Measurements from ENCODE around the gene LPP. TPM values are rescaled to one million over a fixed set of nuclear protein-coding genes. Genes with fewer than 3 reads are reported as not detected.

The LPP gene
- total RNA-seq, 6 donors from 2014 or later, result 86.0 to 196 (median 160) TPM

GRCh38 chr3:188301147-188301546, 147.2 kb downstream of the LPP start:
- WGBS, 2 donors, result 90 to 97% methylated on average over 1 of the region's 1 CpG
- DNase-seq, result no peak

DNA sequence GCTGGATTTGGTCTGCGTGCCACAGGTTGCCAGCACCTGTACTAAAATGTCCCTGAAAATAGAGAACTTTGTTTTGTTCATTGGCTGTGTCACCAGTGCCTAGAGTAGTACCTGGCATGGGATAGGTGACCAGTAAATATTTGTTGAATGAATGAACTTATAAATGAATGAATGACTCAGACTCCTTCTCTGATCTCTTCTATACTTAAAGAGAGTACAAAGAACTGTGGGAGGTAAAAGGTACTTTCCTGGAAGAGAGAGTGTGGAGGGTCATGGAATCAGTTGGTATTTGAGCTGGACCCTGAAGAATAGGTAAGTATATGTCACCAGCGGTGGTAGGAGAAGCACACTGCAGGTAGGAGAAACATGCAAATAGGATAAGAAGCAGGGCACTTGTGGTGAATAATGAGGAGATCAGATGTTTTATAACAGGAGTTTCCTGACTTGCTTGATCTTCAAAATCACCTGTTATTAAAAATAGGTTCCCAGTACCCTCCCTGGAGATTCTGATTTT, 149.4 kb downstream of the LPP start:
- no peaks in the 10 kb centered on the region for H3K9me3 ChIP-seq
- TF ChIP-seq EP300 (IDR thresholded peaks at IDR 0.05), result no peak
- no peak for TF ChIP-seq POLR2A (IDR thresholded peaks at IDR 0.05)
- no peak for TF ChIP-seq CTCF (IDR thresholded peaks at IDR 0.05)
- TF ChIP-seq POLR2AphosphoS5 (IDR thresholded peaks at IDR 0.05), result no peak
- 98 to 100% methylated on average over 2 of the region's 2 CpGs for WGBS, 2 donors
- ATAC-seq (ENCODE audit: low FRiP score in 2 of 2) (no peak), DNase-seq (no peak)
- H3K4me3 ChIP-seq, result no peak overlapping the region
- no peaks in the 10 kb centered on the region for H3K27me3 ChIP-seq
- H3K4me1 ChIP-seq, result peaks cover 10 to 22% (median 20%) of the 10 kb centered on the region in 4 donors
- no peaks in the 10 kb centered on the region for H3K36me3 ChIP-seq
- H3K27ac ChIP-seq, result no peak overlapping the region

More at GRCh38 chr3:188301147-188301546, 147.2 kb downstream of the LPP start:
- ATAC-seq (ENCODE audit: low FRiP score in 2 of 2), result no peak
- H3K27me3 ChIP-seq, result no peaks in the 10 kb centered on the region
- peaks cover 28 to 39% (median 36%) of the 10 kb centered on the region in 4 donors for H3K4me1 ChIP-seq
- H3K36me3 ChIP-seq, result no peaks in the 10 kb centered on the region
- TF ChIP-seq CTCF (IDR thresholded peaks at IDR 0.05) (no peak), POLR2A (IDR thresholded peaks at IDR 0.05) (no peak), EP300 (IDR thresholded peaks at IDR 0.05) (no peak), POLR2AphosphoS5 (IDR thresholded peaks at IDR 0.05) (no peak)
- H3K4me3 ChIP-seq, result no peak overlapping the region
- H3K9me3 ChIP-seq, result no peaks in the 10 kb centered on the region
- no peak overlapping the region for H3K27ac ChIP-seq

- 90 to 91% methylated on average over 3 of the region's 3 CpGs for WGBS, 2 donors
- peaks cover 7 to 17% (median 15%) of the 10 kb centered on the region in 4 donors for H3K4me1 ChIP-seq
- H3K36me3 ChIP-seq, result no peaks in the 10 kb centered on the region
- no peak for TF ChIP-seq EP300 (IDR thresholded peaks at IDR 0.05)
- TF ChIP-seq CTCF (IDR thresholded peaks at IDR 0.05), result no peak
- TF ChIP-seq POLR2AphosphoS5 (IDR thresholded peaks at IDR 0.05), result no peak
- TF ChIP-seq POLR2A (IDR thresholded peaks at IDR 0.05), result no peak
- no peak for ATAC-seq (ENCODE audit: low FRiP score in 2 of 2)
- DNase-seq, result no peak
- H3K27ac ChIP-seq, result no peak overlapping the region
- H3K27me3 ChIP-seq, result no peaks in the 10 kb centered on the region
- H3K9me3 ChIP-seq, result no peaks in the 10 kb centered on the region
- no peak overlapping the region for H3K4me3 ChIP-seq
Observed at GRCh38 chr3:188303823-188304222, 149.9 kb downstream of the LPP start.

- Histone ChIP-seq H3K27ac (no peak overlapping the region), H3K27me3 (no peaks in the 10 kb centered on the region), H3K4me3 (no peak overlapping the region), H3K9me3 (no peaks in the 10 kb centered on the region), H3K4me1 (peaks cover 3 to 14% (median 9%) of the 10 kb centered on the region in 4 donors), H3K36me3 (no peaks in the 10 kb centered on the region)
- DNase-seq (no peak), ATAC-seq (ENCODE audit: low FRiP score in 2 of 2) (no peak)
- WGBS, 2 donors, result 40 to 62% methylated on average over 1 of the region's 1 CpG
- TF ChIP-seq POLR2A (IDR thresholded peaks at IDR 0.05), result no peak
- TF ChIP-seq POLR2AphosphoS5 (IDR thresholded peaks at IDR 0.05), result no peak
- no peak for TF ChIP-seq CTCF (IDR thresholded peaks at IDR 0.05)
- no peak for TF ChIP-seq EP300 (IDR thresholded peaks at IDR 0.05)
Observed at GRCh38 chr3:188304501-188304900, 150.5 kb downstream of the LPP start.

- H3K4me1 ChIP-seq, result peaks cover 3 to 15% (median 7%) of the 10 kb centered on the region in 4 donors
- no peaks in the 10 kb centered on the region for H3K27me3 ChIP-seq
- H3K4me3 ChIP-seq, result no peak overlapping the region
- no peak for DNase-seq
- no peaks in the 10 kb centered on the region for H3K36me3 ChIP-seq
- no peak for TF ChIP-seq POLR2A (IDR thresholded peaks at IDR 0.05)
- TF ChIP-seq CTCF (IDR thresholded peaks at IDR 0.05), result no peak
- TF ChIP-seq POLR2AphosphoS5 (IDR thresholded peaks at IDR 0.05), result no peak
- TF ChIP-seq EP300 (IDR thresholded peaks at IDR 0.05), result no peak
- 89 to 93% methylated on average over 2 of the region's 2 CpGs for WGBS, 2 donors
- ATAC-seq (ENCODE audit: low FRiP score in 2 of 2), result no peak
- H3K9me3 ChIP-seq, result no peaks in the 10 kb centered on the region
- no peak overlapping the region for H3K27ac ChIP-seq
Observed at GRCh38 chr3:188305220-188305619, 151.3 kb downstream of the LPP start.
